Measurements from ENCODE around the gene GTF3C2. TPM values are rescaled to one million over a fixed set of nuclear protein-coding genes. Genes with fewer than 3 reads are reported as not detected.
"Not testable (repeated sequence)": the region's sequence is repeated elsewhere in the genome, so short reads cannot be mapped to it uniquely, and the experiment has no call there.

Gene GTF3C2
- total RNA-seq, 1 experiment from 2014 or later: 89.4 TPM

GRCh38 chr2:27353762-27354596 is 2.6 kb downstream of the GTF3C2 start:
- no peak for DNase-seq
- peaks cover 7% of the 10 kb centered on the region for H3K36me3 ChIP-seq
- H3K27ac ChIP-seq: no peak overlapping the region
- H3K4me3 ChIP-seq: no peak overlapping the region
- H3K27me3 ChIP-seq: no peaks in the 10 kb centered on the region
- no peaks in the 10 kb centered on the region for H3K9me3 ChIP-seq (replicated peaks)
- peaks cover 6% of the 10 kb centered on the region; the same call in 1 of the 2 replicates for H3K4me1 ChIP-seq

- not testable (repeated sequence) for H3K9me3 ChIP-seq (replicated peaks); DNase-seq; H3K4me3 ChIP-seq; H3K4me1 ChIP-seq; H3K36me3 ChIP-seq; H3K27ac ChIP-seq; H3K27me3 ChIP-seq
These were observed 3.2 kb downstream of the GTF3C2 start for GRCh38 chr2:27353386-27353761.

GRCh38 chr2:27351802-27352598 is 4.6 kb downstream of the GTF3C2 start:
- H3K27ac ChIP-seq: no peak overlapping the region
- H3K4me3 ChIP-seq: no peak overlapping the region
- no peak for DNase-seq
- peaks cover 7% of the 10 kb centered on the region for H3K36me3 ChIP-seq
- H3K4me1 ChIP-seq: peaks cover 6% of the 10 kb centered on the region; the same call in 1 of the 2 replicates
- no peaks in the 10 kb centered on the region for H3K27me3 ChIP-seq
- no peaks in the 10 kb centered on the region; the same call in 1 of the 2 replicates for H3K9me3 ChIP-seq (replicated peaks)

- no peak overlapping the region for H3K27ac ChIP-seq
- no peak overlapping the region for H3K4me3 ChIP-seq
- no peaks in the 10 kb centered on the region for H3K27me3 ChIP-seq
- no peak for DNase-seq
- H3K36me3 ChIP-seq: peaks cover 7% of the 10 kb centered on the region
- no peaks in the 10 kb centered on the region; the same call in 1 of the 2 replicates for H3K9me3 ChIP-seq (replicated peaks)
- H3K4me1 ChIP-seq: peaks cover 6% of the 10 kb centered on the region; the same call in 1 of the 2 replicates
These were observed 6.4 kb downstream of the GTF3C2 start for GRCh38 chr2:27350106-27350693.

DNA sequence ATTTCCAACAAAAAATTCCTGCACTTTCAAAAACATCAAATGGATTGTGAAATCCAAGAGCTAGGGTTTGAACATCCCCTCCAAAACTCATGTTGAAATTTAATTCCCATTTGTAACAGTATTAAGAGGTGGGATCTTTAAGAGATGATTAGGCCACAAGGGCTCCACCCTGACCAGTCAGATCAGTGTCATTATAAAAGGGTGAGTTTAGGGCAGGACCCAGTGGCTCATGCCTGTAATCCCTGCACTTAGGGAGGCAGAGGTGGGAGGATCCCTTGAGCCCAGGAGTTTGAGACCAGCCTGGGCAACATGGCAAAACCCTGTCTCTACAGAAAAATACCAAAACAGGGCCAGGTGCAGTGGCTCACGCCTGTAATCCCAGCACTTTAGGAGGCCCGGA is 8.9 kb downstream of the GTF3C2 start:
- H3K36me3 ChIP-seq: peaks cover 21% of the 10 kb centered on the region
- DNase-seq: no peak
- H3K9me3 ChIP-seq (replicated peaks): no peaks in the 10 kb centered on the region; the same call in 1 of the 2 replicates
- H3K4me3 ChIP-seq: no peak overlapping the region
- H3K4me1 ChIP-seq: no peaks in the 10 kb centered on the region
- no peak overlapping the region for H3K27ac ChIP-seq
- no peaks in the 10 kb centered on the region for H3K27me3 ChIP-seq

DNA sequence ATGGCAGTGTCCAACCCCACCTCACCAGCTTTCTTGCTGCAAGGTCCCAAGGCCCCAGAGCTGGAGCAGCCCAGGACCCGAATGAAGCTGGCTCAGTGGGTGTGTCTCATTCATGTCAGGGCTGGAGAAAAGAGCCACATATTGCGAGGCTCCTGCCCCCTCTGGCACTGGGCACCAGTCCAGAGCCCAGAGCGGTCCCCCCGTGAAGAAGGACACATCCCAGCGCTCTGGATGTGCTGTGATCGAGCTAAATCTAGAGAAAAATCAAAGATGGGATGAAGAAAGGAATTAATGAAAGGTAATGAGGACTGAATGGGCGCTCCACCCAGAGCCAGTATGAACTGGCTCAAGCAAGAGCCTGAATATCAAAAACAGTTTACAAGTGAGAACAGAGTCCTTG is 20.4 kb downstream of the GTF3C2 start:
- no peak for DNase-seq
- H3K4me3 ChIP-seq: no peak overlapping the region
- H3K36me3 ChIP-seq: peaks cover 71% of the 10 kb centered on the region
- no peaks in the 10 kb centered on the region for H3K4me1 ChIP-seq
- H3K27me3 ChIP-seq: no peaks in the 10 kb centered on the region
- H3K9me3 ChIP-seq (replicated peaks): no peaks in the 10 kb centered on the region
- H3K27ac ChIP-seq: no peak overlapping the region

DNA sequence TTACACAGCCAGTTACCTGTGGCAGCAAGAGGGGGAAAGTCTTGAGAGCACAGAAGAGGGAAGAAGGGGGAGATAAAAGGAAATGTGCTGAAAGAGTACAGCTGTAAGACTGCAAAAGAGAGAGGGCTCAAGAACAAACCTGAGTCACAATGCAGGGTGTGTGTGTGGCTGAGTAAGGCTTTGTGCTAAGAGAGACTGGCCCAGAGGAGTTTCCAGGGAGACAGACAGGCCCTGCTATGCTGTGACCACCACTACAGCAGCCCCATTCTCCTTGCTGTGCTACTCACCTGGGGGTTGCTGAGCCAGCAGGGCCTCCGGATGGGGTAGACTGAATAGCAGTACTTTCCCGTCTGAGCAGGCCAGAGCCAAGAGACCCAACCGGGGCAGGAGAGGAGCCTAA is 21.3 kb downstream of the GTF3C2 start:
- Histone ChIP-seq H3K9me3 (replicated peaks) (no peaks in the 10 kb centered on the region), H3K36me3 (peaks cover 71% of the 10 kb centered on the region), H3K4me1 (no peaks in the 10 kb centered on the region), H3K4me3 (no peak overlapping the region), H3K27ac (no peak overlapping the region), H3K27me3 (no peaks in the 10 kb centered on the region)
- DNase-seq: no peak

DNA sequence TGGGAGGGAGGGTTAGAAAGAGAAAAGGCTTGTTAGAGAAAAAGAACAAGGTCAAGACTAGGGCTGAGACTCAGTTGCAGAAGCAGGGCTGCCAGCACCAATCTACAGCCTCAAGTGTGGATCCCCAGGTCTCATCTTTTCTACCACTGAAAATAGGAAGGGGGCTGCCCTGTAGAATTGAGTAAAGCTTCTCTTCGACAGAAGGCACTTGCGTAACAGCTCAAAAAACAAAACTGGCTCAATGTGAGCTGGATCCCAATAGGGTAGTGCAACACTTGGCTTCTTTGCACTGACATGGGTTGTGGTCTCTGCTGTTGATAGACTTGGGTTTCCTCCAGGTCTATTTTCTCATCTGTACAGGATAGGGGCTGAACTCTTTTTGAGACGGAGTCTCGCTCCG is 31.8 kb downstream of the GTF3C2 start:
- Histone ChIP-seq H3K4me3 (no peak overlapping the region), H3K36me3 (peaks cover 35% of the 10 kb centered on the region), H3K9me3 (replicated peaks) (no peaks in the 10 kb centered on the region), H3K27ac (no peak overlapping the region), H3K4me1 (peaks cover 19% of the 10 kb centered on the region; the same call in 1 of the 2 replicates), H3K27me3 (no peaks in the 10 kb centered on the region)
- DNase-seq: no peak

- DNase-seq: no peak
- Histone ChIP-seq H3K4me1 (peaks cover 19% of the 10 kb centered on the region; the same call in 1 of the 2 replicates), H3K4me3 (peak overlapping the region; percentile 88), H3K27ac (peak overlapping the region; percentile 89), H3K27me3 (no peaks in the 10 kb centered on the region), H3K9me3 (replicated peaks) (no peaks in the 10 kb centered on the region), H3K36me3 (peaks cover 25% of the 10 kb centered on the region)
These were observed 32.8 kb downstream of the GTF3C2 start for GRCh38 chr2:27323596-27324285.

DNA sequence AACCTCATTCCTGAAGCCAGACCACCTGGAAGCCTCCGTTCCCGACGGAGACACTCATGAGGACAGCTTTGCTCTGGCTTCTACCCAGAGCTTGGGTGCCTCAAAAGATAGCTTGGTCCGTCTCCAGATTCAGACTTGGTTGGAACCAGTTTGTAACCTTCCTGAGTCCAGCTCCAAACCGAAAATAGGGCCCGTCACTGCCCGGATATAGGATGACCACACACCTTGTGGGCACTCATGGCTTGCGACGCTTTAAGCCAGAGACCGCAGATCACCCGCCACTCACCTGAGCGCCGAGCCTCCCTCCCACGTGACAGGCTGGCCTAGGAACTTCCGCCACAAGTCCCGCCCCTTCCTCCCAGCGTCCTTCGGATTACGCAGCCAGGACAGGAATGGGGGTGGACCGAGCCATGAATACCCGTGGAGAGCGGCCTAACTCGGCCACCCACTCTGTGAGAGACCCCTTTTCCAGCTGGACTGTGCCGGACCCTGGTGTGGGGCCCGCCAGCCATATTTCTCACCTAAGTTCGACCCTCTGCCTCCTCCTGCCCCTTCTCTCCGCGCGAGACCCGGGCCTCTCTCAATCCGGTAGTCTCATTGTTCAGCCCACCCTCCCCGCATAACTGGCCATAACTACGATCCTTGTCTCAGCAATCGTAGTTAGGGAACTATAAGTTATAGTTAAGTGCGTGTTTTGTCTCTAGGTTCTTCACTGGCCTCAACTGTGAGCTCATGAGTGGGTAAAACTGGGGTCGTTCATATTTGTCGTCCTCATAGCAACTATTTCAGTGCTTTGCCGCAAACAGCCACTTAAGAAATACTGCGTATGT is 33.6 kb downstream of the GTF3C2 start, which contains the start of gene MPV17:
MPV17 (minus strand) TSS at position 332 of the 830 bp plus-strand sequence. CDS start 580 bp downstream, outside the sequence.
- Histone ChIP-seq H3K4me3 (peak within 1 kb of the TSS; percentile 88), H3K27me3 (no peaks in the 10 kb centered on the region), H3K4me1 (peaks cover 19% of the 10 kb centered on the region; the same call in 1 of the 2 replicates), H3K9me3 (replicated peaks) (no peaks in the 10 kb centered on the region), H3K27ac (peak within 1 kb of the TSS; percentile 89), H3K36me3 (peaks cover 18% of the 10 kb centered on the region)
- peak; percentile 95 to 96 for DNase-seq

- Histone ChIP-seq H3K36me3 (peaks cover 15% of the 10 kb centered on the region), H3K9me3 (replicated peaks) (no peaks in the 10 kb centered on the region), H3K4me1 (peaks cover 19% of the 10 kb centered on the region; the same call in 1 of the 2 replicates), H3K27ac (peak overlapping the region; percentile 89), H3K4me3 (peak overlapping the region; percentile 88), H3K27me3 (no peaks in the 10 kb centered on the region)
- DNase-seq: peak in 1 of 2 experiments; percentile 26
These were observed 34.2 kb downstream of the GTF3C2 start for GRCh38 chr2:27322301-27322765.

- DNase-seq: peak; percentile 71 to 75
- Histone ChIP-seq H3K9me3 (replicated peaks) (no peaks in the 10 kb centered on the region), H3K27me3 (no peaks in the 10 kb centered on the region), H3K4me3 (no peak overlapping the region), H3K36me3 (peaks cover 3% of the 10 kb centered on the region; the same call in 1 of the 2 replicates), H3K4me1 (peaks cover 19% of the 10 kb centered on the region; the same call in 1 of the 2 replicates), H3K27ac (no peak overlapping the region)
These were observed 35.5 kb downstream of the GTF3C2 start for GRCh38 chr2:27320958-27321543.

DNA sequence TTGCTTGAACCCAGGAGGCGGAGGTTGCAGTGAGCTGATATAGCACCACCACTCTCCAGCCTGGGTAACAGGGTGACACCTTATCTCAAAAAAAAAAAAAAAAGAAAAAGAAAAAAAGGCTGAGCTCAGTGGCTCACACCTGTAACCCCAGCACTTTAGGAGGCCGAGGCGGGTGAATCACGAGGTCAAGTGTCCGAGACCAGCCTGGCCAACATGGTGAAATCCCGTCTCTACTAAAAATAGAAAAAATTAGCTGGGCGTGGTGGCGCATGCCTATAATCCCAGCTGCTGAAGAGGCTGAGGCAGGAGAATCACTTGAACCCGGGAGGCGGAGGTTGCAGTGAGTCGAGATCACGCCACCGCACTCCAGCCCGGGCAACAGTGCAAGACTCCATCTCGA is 36.7 kb downstream of the GTF3C2 start:
- H3K27ac ChIP-seq; H3K4me3 ChIP-seq; H3K9me3 ChIP-seq (replicated peaks); DNase-seq; H3K27me3 ChIP-seq; H3K36me3 ChIP-seq: not testable (repeated sequence)
- H3K4me1 ChIP-seq: peaks cover 19% of the 10 kb centered on the region; the same call in 1 of the 2 replicates
